GM20000 (cell line): ENCODE measurements around the gene ANO6.
"Not testable (repeated sequence)": the region's sequence is repeated elsewhere in the genome, so short reads cannot be mapped to it uniquely, and the experiment has no call there.

Source experiments
- DNase-seq: peaks from one replicate; pipeline ENCODE4 v3.0.0; 2012; ENCODE audit warnings: low spot score
- CTCF ChIP-seq: IDR thresholded peaks from 2 replicates; pipeline ENCODE4 v1.5.1; 2012; ENCODE audit warnings: mild to moderate bottlenecking, control low read depth; ENCODE audit errors: extremely low read depth, missing control alignments

Gene ANO6

GRCh38 chr12:45315462-45315861, 99.6 kb downstream of the ANO6 start:
- no peak for DNase-seq

GRCh38 chr12:45317261-45317660, 101.4 kb downstream of the ANO6 start:
- DNase-seq, result not testable (repeated sequence)

More at GRCh38 chr12:45315462-45315861, 99.6 kb downstream of the ANO6 start:
- no peak for TF ChIP-seq CTCF

GRCh38 chr12:45322810-45323209, 106.9 kb downstream of the ANO6 start:
- no peak for TF ChIP-seq CTCF

GRCh38 chr12:45324391-45324790, 108.5 kb downstream of the ANO6 start:
- TF ChIP-seq CTCF, result no peak
- no peak for DNase-seq

More at GRCh38 chr12:45322810-45323209, 106.9 kb downstream of the ANO6 start:
- DNase-seq, result no peak

- no peak for DNase-seq
- TF ChIP-seq CTCF, result no peak
Measured at GRCh38 chr12:45326358-45326975, 110.6 kb downstream of the ANO6 start.

- no peak for TF ChIP-seq CTCF
- DNase-seq, result no peak
Measured at GRCh38 chr12:45327823-45328383, 112.0 kb downstream of the ANO6 start.

- TF ChIP-seq CTCF, result no peak
- DNase-seq, result no peak
Measured at GRCh38 chr12:45329238-45329637, 113.3 kb downstream of the ANO6 start.

GRCh38 chr12:45329702-45330101, 113.8 kb downstream of the ANO6 start:
- TF ChIP-seq CTCF, result no peak
- DNase-seq, result no peak
